GM19397 (cell line): ENCODE data around the gene ELANE.
"Not testable (repeated sequence)": the region's sequence is repeated elsewhere in the genome, so short reads cannot be mapped to it uniquely, and the experiment has no call there.

ENCODE experiments used
- ATAC-seq: cut with Tn5 transposase; IDR thresholded peaks from one replicate; pipeline ENCODE4 v1.9.1; 2021; ENCODE audit warnings: mild to moderate bottlenecking, moderate library complexity; ENCODE audit not compliant: unreplicated experiment

Gene ELANE

DNA sequence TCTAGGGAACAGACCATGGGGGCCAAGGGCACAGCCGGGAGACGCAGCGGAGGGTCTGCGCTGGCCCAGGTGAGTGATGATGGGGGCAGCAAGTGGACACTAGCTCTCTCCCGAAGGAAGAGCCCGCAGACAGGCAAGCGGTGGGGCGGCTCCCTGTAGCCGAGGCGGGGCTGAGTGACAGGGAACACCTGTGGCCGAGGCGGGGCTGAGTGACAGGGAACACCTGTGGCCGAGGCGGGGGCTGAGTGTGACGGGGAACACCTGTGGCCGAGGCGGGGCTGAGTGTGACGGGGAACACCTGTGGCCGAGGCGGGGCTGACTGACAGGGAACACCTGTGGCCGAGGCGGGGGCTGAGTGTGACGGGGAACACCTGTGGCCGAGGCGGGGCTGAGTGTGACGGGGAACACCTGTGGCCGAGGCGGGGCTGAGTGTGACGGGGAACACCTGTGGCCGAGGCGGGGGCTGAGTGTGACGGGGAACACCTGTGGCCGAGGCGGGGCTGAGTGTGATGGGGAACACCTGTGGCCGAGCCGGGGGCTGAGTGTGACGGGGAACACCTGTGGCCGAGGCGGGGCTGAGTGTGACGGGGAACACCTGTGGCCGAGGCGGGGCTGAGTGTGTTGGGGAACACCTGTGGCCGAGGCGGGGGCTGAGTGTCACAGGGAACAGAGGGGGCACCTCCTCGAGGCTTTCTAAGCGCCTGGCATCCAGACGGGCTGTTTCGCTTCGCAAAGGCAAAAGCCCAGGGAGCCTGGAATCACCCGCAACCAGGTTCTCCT is 39.5 kb downstream of the ELANE start:
- not testable (repeated sequence) for ATAC-seq

DNA sequence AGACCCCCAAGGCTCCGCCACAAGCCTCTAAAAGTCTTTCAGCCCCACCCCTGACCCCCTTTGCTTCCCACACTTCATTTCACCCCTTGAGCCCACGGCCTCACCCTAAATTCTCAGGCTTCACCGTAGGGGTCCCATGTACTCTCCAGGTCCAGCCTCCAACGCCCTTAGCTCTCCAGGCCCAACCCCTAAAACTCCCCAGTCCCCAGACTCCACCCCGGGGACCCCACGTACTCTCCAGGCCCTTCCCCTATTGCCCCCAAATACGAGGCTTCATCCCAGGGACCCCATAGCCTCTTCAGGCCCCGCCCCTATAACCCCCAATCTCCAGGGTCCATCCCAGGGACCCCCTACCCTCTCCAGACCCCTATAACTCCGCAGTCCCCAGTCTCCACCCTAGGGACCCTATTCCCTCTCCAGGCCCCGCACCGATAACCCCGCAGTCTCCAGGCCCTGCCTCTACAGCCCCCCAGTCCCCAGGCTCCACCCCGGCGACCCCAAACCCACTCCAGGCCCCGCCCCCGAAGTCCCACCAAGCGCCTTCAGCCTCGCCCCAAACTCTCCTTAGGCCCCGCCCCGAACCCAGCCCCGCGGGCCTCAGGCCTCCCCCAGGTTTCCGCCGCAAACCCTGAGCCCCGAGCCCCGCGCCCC is 40.3 kb downstream of the ELANE start:
- ATAC-seq: no peak

DNA sequence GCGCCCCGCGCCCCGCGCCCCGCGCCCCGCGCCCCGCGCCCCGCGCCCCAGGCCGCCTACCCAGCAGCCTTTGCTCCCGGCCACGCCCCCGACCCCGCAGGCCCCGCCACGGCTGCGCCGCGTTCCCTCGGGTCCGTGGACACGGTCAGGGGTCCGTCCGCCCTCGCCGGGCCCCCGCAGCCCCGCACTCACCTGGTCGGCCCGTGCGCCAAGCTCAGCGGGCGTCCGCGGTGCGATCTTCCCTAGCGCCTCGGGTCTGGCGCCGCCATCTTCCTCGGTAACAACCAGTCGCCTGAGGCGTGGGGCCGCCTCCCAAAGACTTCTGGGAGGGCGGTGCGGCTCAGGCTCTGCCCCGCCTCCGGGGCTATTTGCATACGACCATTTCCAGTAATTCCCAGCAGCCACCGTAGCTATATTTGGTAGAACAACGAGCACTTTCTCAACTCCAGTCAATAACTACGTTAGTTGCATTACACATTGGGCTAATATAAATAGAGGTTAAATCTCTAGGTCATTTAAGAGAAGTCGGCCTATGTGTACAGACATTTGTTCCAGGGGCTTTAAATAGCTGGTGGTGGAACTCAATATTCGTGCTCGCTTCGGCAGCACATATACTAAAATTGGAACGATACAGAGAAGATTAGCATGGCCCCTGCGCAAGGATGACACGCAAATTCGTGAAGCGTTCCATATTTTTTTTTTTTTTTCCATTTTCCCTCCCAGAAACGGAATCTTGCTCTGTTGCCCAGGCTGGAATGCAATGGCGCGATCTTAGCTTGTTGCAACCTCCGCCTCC is 41.0 kb downstream of the ELANE start, which contains the start of the genes MED16 and RNU6-9:
Gene MED16 (minus strand): TSS at position 294 of the 796 bp plus-strand sequence. CDS start 2,056 bp downstream, outside the sequence.
Gene RNU6-9 (plus strand): TSS at position 591 of the 796 bp plus-strand sequence.
- peak; percentile 81 for ATAC-seq

DNA sequence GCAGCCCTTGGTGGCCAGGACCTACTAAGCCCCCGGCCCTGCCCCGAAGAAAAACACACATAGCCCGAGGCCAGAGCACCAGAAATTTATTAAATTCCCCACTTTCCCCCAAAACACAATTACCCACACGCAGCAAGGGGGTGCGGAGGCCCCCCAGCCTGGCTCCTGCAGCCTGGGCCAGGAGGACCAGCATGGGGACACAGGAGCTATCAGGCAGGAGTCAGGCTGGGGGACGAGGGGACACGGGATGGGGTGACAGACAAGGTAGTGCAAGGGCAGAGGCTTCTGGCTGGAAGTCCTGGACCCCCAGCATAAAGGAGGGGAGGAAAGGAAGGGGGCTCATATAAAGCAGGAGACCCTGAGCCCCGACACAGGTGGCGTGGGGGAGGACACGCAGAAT is 44.3 kb downstream of the ELANE start:
- no peak for ATAC-seq

DNA sequence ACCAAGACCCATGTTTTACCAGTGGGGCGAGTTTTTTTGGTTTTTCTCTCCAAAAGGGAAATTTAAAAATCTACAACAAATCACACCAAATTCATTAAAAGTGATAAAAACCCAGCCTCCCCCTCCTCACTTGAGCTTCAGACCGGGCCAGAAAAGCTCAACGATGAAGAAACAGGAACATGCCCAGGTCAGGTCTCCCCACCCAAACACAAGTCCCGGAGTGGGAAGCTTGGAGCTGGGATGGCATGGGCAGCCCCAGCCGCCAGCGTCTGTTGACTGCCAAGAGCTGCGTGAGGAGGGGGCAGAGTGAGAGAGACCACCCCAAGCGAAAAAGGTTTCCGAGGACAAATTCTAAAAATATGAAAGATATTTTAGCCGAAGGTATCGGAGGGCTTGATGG is 44.9 kb downstream of the ELANE start:
- no peak for ATAC-seq

DNA sequence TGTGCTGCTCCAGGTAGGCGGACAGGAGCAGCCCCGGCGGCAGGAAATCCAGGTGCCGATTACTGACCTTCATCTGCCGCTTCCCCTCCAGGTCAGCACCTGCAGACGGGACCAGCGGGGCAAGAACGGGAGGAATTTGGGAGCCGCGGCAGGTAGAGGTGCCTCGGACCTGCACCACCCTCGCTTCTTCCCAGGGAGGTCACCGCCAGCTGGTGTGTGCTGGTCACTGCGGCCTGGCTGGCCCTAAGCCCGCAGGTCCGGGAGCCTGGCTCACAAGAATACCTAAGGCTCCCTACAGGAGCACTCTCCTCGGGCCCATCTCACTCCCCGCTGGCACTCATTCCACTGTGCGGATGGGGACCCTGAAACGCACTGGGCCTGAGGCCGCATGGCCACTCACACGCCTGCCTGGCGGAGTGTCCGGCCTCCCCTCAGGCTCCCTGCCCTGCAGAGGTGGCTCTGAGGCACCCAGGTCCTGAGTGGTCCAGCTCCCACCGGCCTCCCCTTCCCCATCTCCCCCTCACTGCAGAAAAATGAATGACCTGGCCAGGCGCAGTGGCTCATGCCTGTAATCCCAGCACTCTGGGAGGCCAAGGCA is 45.4 kb downstream of the ELANE start:
- ATAC-seq: no peak

DNA sequence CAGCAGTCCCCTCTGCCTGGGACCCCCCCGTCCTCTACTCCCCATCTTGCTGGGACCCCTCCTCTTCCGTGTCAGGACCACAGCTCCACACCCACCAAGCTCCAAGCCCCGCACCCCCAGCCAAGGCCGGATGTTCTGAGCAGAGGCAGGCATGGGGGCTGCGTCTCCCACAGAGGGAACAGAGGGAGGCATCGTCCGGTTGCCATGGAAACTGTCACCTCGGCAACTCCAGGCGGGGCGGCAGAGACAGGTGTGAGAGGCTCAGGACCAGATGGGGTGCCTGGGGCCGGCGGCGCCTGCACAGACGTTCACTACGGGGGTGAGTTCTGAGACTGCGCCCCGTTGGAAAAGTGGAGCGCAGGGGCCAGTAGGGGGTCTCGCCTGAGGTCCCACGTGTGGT is 46.6 kb downstream of the ELANE start:
- ATAC-seq: no peak

DNA sequence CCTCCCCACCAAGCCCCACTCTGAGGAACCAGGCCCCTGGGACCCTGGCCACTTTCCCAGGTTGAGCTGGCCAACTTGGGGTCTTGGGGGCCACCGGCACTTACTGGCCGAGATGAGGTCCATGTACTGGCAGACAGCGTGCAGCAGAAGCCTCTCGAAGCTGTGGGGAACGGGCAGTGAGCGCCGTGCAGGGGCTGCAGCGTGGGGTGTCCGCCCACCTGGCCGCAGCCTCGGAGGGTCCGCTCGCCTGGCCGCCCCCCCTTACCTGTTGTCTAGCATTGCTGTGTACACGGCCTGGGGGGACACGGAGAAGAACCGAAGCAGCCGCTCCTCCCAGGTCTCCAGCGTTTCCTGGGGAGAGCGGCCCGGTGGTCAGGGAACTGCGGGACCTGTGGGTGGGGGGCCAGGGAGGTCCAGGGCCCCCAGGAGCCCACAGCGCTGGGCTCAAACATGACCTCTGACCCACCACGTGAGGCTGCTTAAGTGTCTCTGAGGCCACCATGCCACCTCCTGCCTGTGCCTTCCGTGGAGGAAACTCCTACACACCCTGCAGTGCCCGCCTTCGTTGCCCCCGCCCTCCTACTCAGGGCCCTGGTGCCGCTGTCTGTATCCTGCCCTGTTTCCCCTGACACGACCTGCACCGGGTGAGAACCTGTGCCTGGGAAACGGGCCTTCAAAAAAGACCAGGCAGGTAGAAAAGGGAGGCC is 47.4 kb downstream of the ELANE start:
- ATAC-seq: no peak

DNA sequence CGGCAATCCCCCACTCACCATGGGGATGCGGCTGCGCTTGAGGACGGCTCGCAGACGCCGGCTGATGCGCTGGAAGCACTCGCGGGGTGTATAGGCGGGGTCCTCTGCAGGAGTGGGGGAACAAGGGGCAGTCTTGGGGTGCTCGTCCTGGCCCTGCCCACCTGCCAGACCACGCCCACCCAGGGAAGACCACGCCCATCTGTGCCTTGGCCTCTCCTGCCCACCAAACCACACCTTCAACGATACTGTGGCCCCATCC is 47.9 kb downstream of the ELANE start:
- ATAC-seq: no peak

DNA sequence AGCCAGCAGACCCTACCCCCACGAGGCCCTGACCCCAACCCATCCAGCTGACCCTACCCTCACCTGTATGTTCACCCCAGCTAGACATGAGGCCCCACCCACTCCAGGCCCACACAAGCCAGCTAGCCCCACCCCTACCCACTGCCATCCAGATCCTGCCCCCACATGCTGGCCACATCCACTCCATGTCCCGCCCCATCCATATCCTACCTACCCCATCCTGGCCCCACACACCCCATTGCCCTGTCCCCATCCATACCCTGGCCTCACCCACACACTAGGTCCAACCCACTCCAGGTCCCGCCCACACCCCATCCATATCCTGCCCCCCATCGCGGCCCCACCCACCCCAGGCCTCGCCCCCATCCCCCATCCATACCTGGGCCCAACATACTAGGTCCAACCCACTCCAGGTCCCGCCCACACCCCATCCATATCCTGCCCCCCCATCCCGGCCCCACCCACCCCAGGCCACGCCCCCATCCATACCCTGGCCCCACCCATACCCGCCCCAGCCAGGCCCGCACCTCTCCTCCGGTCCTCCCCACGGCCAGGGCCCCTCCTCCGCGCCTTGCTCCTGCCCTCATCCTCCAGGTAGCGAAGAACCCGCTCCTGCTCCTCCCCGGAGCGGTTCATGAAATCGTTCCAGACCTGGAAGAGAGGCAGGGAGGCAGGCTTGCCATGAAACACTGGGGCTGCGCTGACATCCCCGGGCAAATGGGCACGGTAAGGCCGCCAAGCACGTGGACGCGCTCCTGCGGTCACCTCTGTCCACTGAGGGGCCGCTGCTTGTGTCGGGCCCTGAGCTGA is 48.4 kb downstream of the ELANE start:
- ATAC-seq: no peak

DNA sequence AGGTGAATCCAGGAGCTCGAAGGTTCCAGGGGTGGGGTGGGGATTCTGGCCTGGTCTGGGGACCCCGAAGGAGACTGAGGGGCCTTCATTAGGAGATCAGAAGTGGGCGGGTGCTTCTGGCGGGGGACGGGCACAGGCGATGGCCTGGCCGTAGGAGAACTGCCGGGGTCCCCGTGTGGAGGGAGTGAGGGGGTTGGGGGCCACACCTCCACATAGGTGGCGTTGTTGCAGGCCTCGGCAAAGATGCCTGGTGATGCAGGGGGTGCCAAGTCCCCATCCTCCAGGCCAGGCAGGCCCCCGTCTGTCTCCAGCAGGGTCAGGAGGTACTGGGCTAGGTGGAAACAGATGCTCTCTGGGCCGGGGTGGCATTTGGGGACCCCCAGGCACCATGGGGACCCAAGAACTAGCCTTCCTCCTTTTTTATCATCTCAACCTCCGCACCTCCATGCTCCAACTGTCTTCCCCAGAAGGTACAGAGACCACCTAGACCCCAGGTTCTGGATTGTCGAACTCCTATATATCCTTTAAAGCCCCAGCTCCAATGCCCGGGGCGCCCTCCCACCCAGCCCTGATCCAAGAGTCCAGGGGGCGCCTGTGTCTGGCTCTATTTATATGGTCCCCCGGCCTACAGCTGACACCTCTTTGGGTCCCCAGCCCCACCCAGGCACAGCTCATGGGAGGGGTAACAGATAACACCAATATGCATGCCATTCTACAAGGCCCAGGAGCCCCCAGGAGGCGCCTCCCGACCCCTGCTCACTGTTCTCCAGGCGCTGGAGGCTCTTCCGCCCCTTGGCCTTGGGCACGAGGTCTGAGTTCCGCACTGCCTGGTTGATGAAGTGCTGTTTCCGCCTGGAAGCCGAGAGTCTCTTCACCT is 49.4 kb downstream of the ELANE start:
- no peak for ATAC-seq

DNA sequence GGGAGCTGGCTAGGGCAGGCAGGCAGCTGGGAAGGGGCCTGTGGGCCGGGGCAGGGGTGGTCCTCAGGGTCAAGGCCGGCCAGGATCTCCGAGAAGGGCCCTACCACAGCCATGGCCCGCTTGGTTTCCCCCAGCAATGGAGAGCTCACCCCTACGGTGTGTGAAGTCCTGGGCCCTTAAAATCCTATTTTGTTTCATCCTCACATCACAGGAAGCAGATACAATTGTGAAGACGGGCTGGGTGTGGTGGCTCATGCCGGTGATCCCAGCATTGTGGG is 49.9 kb downstream of the ELANE start:
- no peak for ATAC-seq

DNA sequence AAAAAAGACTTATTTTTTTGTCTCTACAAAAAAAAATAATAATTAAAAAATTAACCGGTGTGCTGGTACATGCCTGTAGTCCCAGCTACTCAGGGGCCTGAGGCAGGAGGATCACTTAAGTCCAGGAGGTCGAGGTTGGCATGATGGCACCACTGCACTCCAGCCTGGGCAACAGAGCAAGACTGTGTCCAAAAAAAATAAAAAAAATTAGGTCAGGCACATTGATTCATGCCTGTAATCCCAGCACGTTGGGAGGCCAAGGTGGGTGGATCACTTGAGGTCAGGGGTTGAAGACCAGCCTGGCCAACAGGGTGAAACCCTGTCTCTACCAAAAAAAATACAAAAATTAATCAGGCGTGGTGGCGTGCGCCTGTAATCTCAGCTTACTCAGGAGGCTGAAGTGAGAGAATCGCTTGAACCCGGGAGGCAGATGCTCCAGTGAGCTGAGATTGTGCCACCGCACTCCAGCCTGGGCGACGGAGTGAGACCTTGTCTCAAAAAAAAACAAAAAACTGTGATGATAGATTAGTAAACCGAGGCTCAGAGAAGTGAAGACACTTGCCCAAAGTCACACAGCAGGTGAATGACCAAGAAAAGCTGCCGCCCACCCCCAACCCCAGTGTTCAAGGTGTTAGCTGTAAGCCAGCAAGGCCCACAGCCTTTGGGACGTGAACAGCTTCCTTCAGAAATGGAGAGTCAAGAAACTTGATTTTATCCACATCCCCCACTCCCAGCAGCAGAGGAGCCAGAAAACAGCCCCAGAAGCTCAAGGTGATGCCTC is 50.5 kb downstream of the ELANE start:
- ATAC-seq: no peak

DNA sequence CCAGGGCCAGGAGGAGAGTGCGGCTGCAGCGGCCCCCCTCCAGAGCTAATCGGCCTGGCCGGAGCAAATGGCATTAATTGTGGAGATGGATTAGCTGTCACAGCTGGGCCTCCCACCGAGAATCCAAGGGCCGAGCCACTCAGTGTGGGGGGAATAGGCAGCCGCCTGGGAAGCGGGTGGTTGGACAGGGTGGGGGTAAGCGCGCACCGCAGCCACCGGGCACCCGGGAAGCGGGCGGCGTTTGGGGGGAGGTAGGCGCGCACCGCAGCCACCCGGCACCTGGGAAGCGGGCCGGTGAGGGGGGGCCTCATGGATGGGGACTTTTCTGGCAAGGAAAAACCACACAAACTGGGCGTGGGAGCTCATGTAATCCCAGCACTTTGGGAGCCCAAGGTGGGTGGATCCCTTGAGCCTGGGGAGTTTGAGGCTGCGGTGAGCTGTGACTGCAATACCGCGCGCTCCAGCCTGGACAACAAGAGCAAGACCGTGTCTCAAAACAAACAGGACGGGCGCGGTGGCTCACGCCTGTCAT is 51.2 kb downstream of the ELANE start:
- ATAC-seq: no peak

DNA sequence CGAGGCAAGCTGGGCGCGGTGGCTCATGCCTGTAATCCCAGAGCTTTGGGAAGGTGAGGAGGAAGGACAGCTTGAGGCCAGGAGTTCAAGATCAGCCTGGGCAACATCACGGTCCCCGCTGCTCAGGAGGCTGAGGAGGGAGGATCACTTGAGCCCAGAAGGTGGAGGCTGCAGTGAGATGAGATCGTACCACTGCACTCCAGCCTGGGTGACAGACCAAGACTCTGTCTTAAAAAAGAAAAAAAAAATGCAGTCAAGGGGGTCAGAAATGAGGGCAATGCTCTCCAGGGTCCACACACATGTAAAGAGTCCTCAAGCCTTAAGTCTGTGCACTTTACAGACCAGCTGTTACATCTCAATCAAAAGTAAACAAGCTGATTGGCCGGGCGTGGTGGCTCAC is 52.4 kb downstream of the ELANE start:
- no peak for ATAC-seq
